ENCODE data around the gene CCDC92B. TPM values are rescaled to one million over a fixed set of nuclear protein-coding genes. Genes with fewer than 3 reads are reported as not detected.

The CCDC92B gene
- under 1 TPM; 0.08 to 0.09 TPM for total RNA-seq

- Mint-ChIP-seq H3K36me3 (no peaks in the 10 kb centered on the region), H3K27me3 (peaks cover 48% of the 10 kb centered on the region), H3K27ac (no peak within 1 kb of the TSS), H3K9me3 (no peaks in the 10 kb centered on the region), H3K4me1 (no peaks in the 10 kb centered on the region), H3K4me3 (no peak within 1 kb of the TSS)
- ATAC-seq (ENCODE audit: low read depth) (no peak), DNase-seq (no peak)
- POLR2A ChIA-PET, result no interaction called here
Measured at GRCh38 chr17:2749058-2749783, at the start of gene CCDC92B. Gene CCDC92B, minus strand, starts transcription at chr17:2749652. Its CDS starts 14,507 bp downstream, at chr17:2735145.

GRCh38 chr17:2798678-2799077, 49.2 kb upstream of the CCDC92B start:
- Mint-ChIP-seq H3K27me3 (peaks cover 70% of the 10 kb centered on the region), H3K4me1 (peaks cover 47% of the 10 kb centered on the region), H3K9me3 (no peaks in the 10 kb centered on the region), H3K4me3 (no peak overlapping the region), H3K27ac (no peak overlapping the region), H3K36me3 (peaks cover 3% of the 10 kb centered on the region)
- DNase-seq (no peak), ATAC-seq (ENCODE audit: low read depth) (no peak)
- POLR2A ChIA-PET, result interaction anchor here (3.5 kb wide), 1 partner anchor 16 kb away, joined by 45 read pairs; no protein-coding TSS in a partner anchor

GRCh38 chr17:2798188-2798587, 48.7 kb upstream of the CCDC92B start:
- peaks cover 3% of the 10 kb centered on the region for H3K36me3 Mint-ChIP-seq
- H3K27me3 Mint-ChIP-seq, result peaks cover 68% of the 10 kb centered on the region
- POLR2A ChIA-PET, result interaction anchor here (3.5 kb wide), 1 partner anchor 17 kb away, joined by 45 read pairs; no protein-coding TSS in a partner anchor
- no peak for ATAC-seq (ENCODE audit: low read depth)
- no peaks in the 10 kb centered on the region for H3K9me3 Mint-ChIP-seq
- peaks cover 52% of the 10 kb centered on the region for H3K4me1 Mint-ChIP-seq
- H3K27ac Mint-ChIP-seq, result no peak overlapping the region
- DNase-seq, result no peak
- H3K4me3 Mint-ChIP-seq, result no peak overlapping the region

DNA sequence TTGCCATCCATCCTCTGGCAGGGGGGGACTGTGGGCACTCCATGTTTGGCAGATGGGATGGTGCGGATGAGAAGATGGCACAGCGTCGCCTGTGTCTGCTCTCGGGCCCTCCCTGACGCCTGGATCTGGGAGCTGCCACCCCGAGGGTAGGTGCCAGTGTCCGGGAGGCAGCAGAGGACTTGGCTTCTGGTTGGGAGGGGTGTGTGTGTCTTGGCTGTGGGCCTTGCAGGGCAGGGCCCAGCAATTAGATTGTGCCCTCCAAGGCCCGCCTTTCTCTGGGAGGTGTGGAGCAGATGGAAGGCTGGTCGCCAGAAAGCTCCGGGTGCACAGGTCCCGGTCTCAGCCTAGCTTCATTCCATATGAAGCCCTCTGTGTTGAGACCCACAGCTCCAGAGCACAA, 48.2 kb upstream of the CCDC92B start:
- POLR2A ChIA-PET, result interaction anchor here (3.5 kb wide), 1 partner anchor 17 kb away, joined by 45 read pairs; no protein-coding TSS in a partner anchor
- H3K27me3 Mint-ChIP-seq, result peaks cover 68% of the 10 kb centered on the region
- peak overlapping the region; percentile 72 for H3K27ac Mint-ChIP-seq
- ATAC-seq (ENCODE audit: low read depth) (no peak), DNase-seq (no peak)
- peak overlapping the region; percentile 77 for H3K4me3 Mint-ChIP-seq
- H3K9me3 Mint-ChIP-seq, result no peaks in the 10 kb centered on the region
- peaks cover 55% of the 10 kb centered on the region for H3K4me1 Mint-ChIP-seq
- H3K36me3 Mint-ChIP-seq, result peaks cover 3% of the 10 kb centered on the region

GRCh38 chr17:2797226-2797625, 47.8 kb upstream of the CCDC92B start:
- Mint-ChIP-seq H3K4me1 (peaks cover 56% of the 10 kb centered on the region), H3K9me3 (no peaks in the 10 kb centered on the region), H3K27ac (peak overlapping the region; percentile 72), H3K27me3 (peaks cover 70% of the 10 kb centered on the region), H3K36me3 (peaks cover 3% of the 10 kb centered on the region), H3K4me3 (peak overlapping the region; percentile 77)
- ATAC-seq (ENCODE audit: low read depth) (no peak), DNase-seq (no peak)
- POLR2A ChIA-PET, result interaction anchor here (3.5 kb wide), 1 partner anchor 18 kb away, joined by 45 read pairs; no protein-coding TSS in a partner anchor

GRCh38 chr17:2796164-2797125, 47.0 kb upstream of the CCDC92B start, which contains the start of gene RAP1GAP2:
Gene RAP1GAP2, plus strand, starts transcription at chr17:2796438. Its CDS starts 90 bp downstream, at chr17:2796528.
- POLR2A ChIA-PET, result interaction anchor here (0.6 to 3.5 kb wide), 3 partner anchors 9 to 18 kb away, joined by 3 to 45 read pairs (median 5); no protein-coding TSS in a partner anchor
- Mint-ChIP-seq H3K27ac (peak within 1 kb of the TSS; percentile 72), H3K4me3 (peak within 1 kb of the TSS; percentile 77), H3K27me3 (peaks cover 71% of the 10 kb centered on the region), H3K36me3 (peaks cover 3% of the 10 kb centered on the region), H3K9me3 (no peaks in the 10 kb centered on the region), H3K4me1 (peaks cover 63% of the 10 kb centered on the region)
- peak; percentile 77 for ATAC-seq (ENCODE audit: low read depth)
- peak; percentile 70 for DNase-seq

GRCh38 chr17:2795441-2796163, 46.1 kb upstream of the CCDC92B start:
- no peak for ATAC-seq (ENCODE audit: low read depth)
- no peak for DNase-seq
- POLR2A ChIA-PET, result interaction anchor here (1.2 to 3.5 kb wide), 2 partner anchors 10 to 19 kb away, joined by 5 to 45 read pairs; no protein-coding TSS in a partner anchor
- Mint-ChIP-seq H3K9me3 (no peaks in the 10 kb centered on the region), H3K36me3 (peaks cover 3% of the 10 kb centered on the region), H3K27me3 (peaks cover 76% of the 10 kb centered on the region), H3K4me3 (peak overlapping the region; percentile 77), H3K4me1 (peaks cover 65% of the 10 kb centered on the region), H3K27ac (no peak overlapping the region)

DNA sequence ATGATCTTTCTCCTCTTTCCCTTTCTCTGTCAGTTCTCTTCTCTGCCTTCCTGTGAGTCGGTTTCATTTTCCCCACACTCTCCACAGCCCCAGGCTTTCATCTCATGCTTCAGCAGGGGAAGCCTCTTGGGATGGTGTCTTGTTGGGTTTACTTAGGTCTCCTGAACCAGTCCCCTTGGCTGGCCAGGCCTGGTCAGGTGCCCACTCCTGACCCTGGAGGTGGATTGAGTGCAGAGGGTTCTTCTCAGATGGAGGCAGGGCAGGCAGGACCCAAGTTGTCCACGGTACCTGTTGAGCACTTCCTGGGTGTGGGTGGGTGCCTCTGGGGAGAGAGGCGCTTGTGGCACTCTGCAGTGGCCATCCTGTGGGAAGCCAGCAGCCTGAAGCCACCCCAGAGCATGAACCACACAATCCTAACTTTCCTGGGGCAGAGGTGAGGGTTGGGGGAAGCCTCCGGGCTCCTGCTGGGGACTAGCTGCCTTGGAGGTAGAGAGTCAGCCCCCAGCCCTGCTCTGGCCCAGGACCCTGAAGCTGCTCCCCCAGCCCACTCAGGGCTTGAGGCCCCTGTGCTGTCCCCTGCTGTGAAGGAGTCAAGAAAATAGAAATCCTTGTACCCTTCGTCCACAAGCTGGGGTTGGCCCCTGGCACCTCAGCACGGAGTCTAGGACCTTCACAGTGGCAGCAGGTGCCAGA, 44.8 kb upstream of the CCDC92B start:
- Mint-ChIP-seq H3K27ac (peak overlapping the region; percentile 82), H3K4me1 (peaks cover 68% of the 10 kb centered on the region), H3K36me3 (peaks cover 3% of the 10 kb centered on the region), H3K27me3 (peaks cover 75% of the 10 kb centered on the region), H3K9me3 (no peaks in the 10 kb centered on the region), H3K4me3 (peak overlapping the region; percentile 73)
- ATAC-seq (ENCODE audit: low read depth) (peak; percentile 8), DNase-seq (peak; percentile 50)
- POLR2A ChIA-PET, result interaction anchor here (0.6 to 6.1 kb wide), 2 partner anchors 20 to 57 kb away, joined by 4 to 53 read pairs; no protein-coding TSS in a partner anchor

DNA sequence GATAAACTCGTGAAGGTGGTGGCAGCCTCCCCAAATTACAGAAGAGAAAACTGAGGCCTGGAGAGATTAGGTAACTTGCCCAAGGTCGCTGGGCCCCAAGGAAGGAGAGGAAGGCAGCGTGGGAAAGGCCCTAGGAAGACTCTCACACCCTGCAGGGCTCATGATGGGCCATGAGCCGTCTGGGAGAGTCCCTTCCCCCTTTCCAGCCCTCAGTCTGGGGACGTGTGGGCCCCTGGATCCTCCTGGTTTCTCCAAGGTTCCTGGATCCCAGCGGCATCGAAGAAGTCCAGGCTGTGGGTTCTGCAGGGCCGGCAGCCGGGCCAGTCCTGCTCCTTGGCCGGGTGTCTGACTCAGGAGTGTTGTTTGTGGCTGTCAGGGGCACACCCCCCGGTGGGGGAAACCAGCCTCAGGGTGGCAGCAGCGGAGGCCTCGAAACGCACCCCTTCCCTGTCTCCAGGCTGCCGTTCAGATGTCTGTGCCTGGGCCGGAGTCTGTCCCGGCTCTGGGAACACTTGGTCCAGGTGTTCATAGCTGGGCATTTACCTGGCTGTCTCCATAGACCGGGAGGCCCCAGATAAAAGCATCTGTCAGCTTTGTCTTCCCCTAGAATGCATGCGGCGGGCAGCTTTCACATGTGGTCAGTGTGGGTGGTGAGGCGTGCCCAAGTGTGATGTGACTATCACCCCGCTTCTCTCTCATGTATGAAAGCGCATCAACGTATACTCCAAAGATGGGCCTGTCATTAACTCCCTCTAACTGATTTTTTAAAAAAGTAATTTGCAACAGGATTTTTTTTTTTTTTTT, 43.1 kb upstream of the CCDC92B start:
- ATAC-seq (ENCODE audit: low read depth) (no peak), DNase-seq (peak; percentile 69)
- peaks cover 80% of the 10 kb centered on the region for H3K27me3 Mint-ChIP-seq
- H3K4me3 Mint-ChIP-seq, result peak overlapping the region; percentile 48
- H3K9me3 Mint-ChIP-seq, result no peaks in the 10 kb centered on the region
- H3K27ac Mint-ChIP-seq, result peak overlapping the region; percentile 34
- POLR2A ChIA-PET, result interaction anchor here (6.1 kb wide), 1 partner anchor 22 kb away, joined by 53 read pairs; no protein-coding TSS in a partner anchor
- peaks cover 56% of the 10 kb centered on the region for H3K4me1 Mint-ChIP-seq
- H3K36me3 Mint-ChIP-seq, result peaks cover 3% of the 10 kb centered on the region

DNA sequence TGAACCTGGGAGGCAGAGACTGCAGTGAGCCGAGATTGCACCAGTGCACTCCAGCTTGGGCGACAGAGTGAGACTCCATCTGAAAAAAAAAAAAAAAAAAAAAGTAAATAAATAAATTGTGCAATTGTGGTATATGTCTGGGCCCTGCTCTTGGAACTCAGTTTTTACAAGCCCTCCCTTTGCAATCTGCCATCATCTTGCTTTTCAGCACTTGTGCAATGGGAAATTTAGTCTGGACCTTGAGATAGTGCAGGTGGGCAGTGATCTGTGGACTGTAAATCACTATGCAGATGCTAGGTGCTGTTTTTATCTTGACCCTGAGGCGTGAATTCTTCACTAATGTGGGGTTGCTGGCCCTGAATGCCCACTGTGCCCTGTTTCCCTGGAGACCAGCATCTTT, 40.2 kb upstream of the CCDC92B start:
- no peak overlapping the region for H3K4me3 Mint-ChIP-seq
- H3K36me3 Mint-ChIP-seq, result peaks cover 2% of the 10 kb centered on the region
- peaks cover 64% of the 10 kb centered on the region for H3K27me3 Mint-ChIP-seq
- H3K4me1 Mint-ChIP-seq, result peaks cover 33% of the 10 kb centered on the region
- H3K9me3 Mint-ChIP-seq, result no peaks in the 10 kb centered on the region
- no peak for ATAC-seq (ENCODE audit: low read depth)
- H3K27ac Mint-ChIP-seq, result no peak overlapping the region
- POLR2A ChIA-PET, result interaction anchor here (6.1 kb wide), 1 partner anchor 25 kb away, joined by 53 read pairs; no protein-coding TSS in a partner anchor
- DNase-seq, result no peak

GRCh38 chr17:2786176-2786881, 36.9 kb upstream of the CCDC92B start:
- no peak overlapping the region for H3K4me3 Mint-ChIP-seq
- ATAC-seq (ENCODE audit: low read depth) (peak; percentile 98), DNase-seq (peak; percentile 93)
- peaks cover 43% of the 10 kb centered on the region for H3K27me3 Mint-ChIP-seq
- POLR2A ChIA-PET, result interaction anchor here (0.6 to 1.5 kb wide), 3 partner anchors 10 to 529 kb away, joined by 3 to 6 read pairs (median 3); partner anchors contain the start of gene RAP1GAP2
- no peak overlapping the region for H3K27ac Mint-ChIP-seq
- H3K36me3 Mint-ChIP-seq, result no peaks in the 10 kb centered on the region
- H3K4me1 Mint-ChIP-seq, result peaks cover 7% of the 10 kb centered on the region
- H3K9me3 Mint-ChIP-seq, result no peaks in the 10 kb centered on the region
